GM18868 (cell line): ENCODE results near the gene ANKRD28.
"Not testable (repeated sequence)": the region's sequence is repeated elsewhere in the genome, so short reads cannot be mapped to it uniquely, and the experiment has no call there.

ENCODE experiments used
- ATAC-seq: cut with Tn5 transposase; IDR thresholded peaks from one replicate; pipeline ENCODE4 v1.9.1; 2021; ENCODE audit warnings: mild to moderate bottlenecking, moderate library complexity; ENCODE audit not compliant: unreplicated experiment

ANKRD28 gene

GRCh38 chr3:15778332-15778858 lies 19.4 kb downstream of the ANKRD28 start:
- no peak for ATAC-seq

- peak; percentile 90 for ATAC-seq
Observed at GRCh38 chr3:15774931-15775560, 22.7 kb downstream of the ANKRD28 start.

- ATAC-seq, result no peak
Observed at GRCh38 chr3:15771444-15771843, 26.3 kb downstream of the ANKRD28 start.

- no peak for ATAC-seq
Observed at GRCh38 chr3:15769256-15769915, 28.4 kb downstream of the ANKRD28 start.

GRCh38 chr3:15768421-15769255 lies 29.1 kb downstream of the ANKRD28 start:
- peak; percentile 86 for ATAC-seq

- no peak for ATAC-seq
Observed at GRCh38 chr3:15766406-15766805, 31.4 kb downstream of the ANKRD28 start.

GRCh38 chr3:15758295-15758694 lies 39.5 kb downstream of the ANKRD28 start:
- no peak for ATAC-seq

- ATAC-seq, result no peak
Observed at GRCh38 chr3:15757824-15758223, 40.0 kb downstream of the ANKRD28 start.

GRCh38 chr3:15756505-15756904 lies 41.3 kb downstream of the ANKRD28 start:
- no peak for ATAC-seq

GRCh38 chr3:15755780-15756179 lies 42.0 kb downstream of the ANKRD28 start:
- ATAC-seq, result no peak

- ATAC-seq, result no peak
Observed at GRCh38 chr3:15755181-15755580, 42.6 kb downstream of the ANKRD28 start.

- no peak for ATAC-seq
Observed at GRCh38 chr3:15754047-15754446, 43.7 kb downstream of the ANKRD28 start.

GRCh38 chr3:15753056-15753710 lies 44.6 kb downstream of the ANKRD28 start:
- ATAC-seq, result no peak

- no peak for ATAC-seq
Observed at GRCh38 chr3:15750879-15751278, 46.9 kb downstream of the ANKRD28 start.

- ATAC-seq, result no peak
Observed at GRCh38 chr3:15750143-15750542, 47.6 kb downstream of the ANKRD28 start.

- ATAC-seq, result not testable (repeated sequence)
Observed at GRCh38 chr3:15745896-15746295, 51.9 kb downstream of the ANKRD28 start.

- ATAC-seq, result no peak
Observed at GRCh38 chr3:15744176-15744575, 53.6 kb downstream of the ANKRD28 start.

GRCh38 chr3:15743587-15744009 lies 54.2 kb downstream of the ANKRD28 start:
- no peak for ATAC-seq

GRCh38 chr3:15742236-15742635 lies 55.5 kb downstream of the ANKRD28 start:
- not testable (repeated sequence) for ATAC-seq

GRCh38 chr3:15738616-15739005 lies 59.2 kb downstream of the ANKRD28 start:
- not testable (repeated sequence) for ATAC-seq

GRCh38 chr3:15731024-15731423 lies 66.8 kb downstream of the ANKRD28 start:
- ATAC-seq, result no peak
